HEK293 (cell line): ENCODE measurements around the gene TRPV6.

ENCODE experiments used
- BCL11A ChIP-seq: fragments of 450-650 bp; formaldehyde crosslinking; IDR thresholded peaks from 2 replicates; pipeline ENCODE4 v1.5.1; 2016; ENCODE audit warnings: low read depth, missing biosample characterization, missing genetic modification characterization
- MEIS1 ChIP-seq: sonication (generic); formaldehyde crosslinking; IDR thresholded peaks from 2 replicates; pipeline ENCODE4 v1.8.1; 2022; ENCODE audit warnings: missing genetic modification reagents, mild to moderate bottlenecking, borderline replicate concordance
- TCF7L2 ChIP-seq: IDR thresholded peaks from 2 replicates; pipeline ENCODE4 v1.6.1; 2011; ENCODE audit warnings: low read depth, mild to moderate bottlenecking, inconsistent platforms, low read length, moderate library complexity, borderline replicate concordance
- ZBTB17 ChIP-seq: fragments of 450-650 bp; formaldehyde crosslinking; IDR thresholded peaks from 2 replicates; pipeline ENCODE4 v1.5.1; 2016; ENCODE audit warnings: missing biosample characterization, missing genetic modification characterization
- ZBTB21 ChIP-seq: fragments of 450-650 bp; formaldehyde crosslinking; IDR thresholded peaks from 2 replicates; pipeline ENCODE4 v1.5.1; 2017; ENCODE audit warnings: missing biosample characterization, missing genetic modification characterization
- ZBTB7A ChIP-seq: fragments of 450-650 bp; formaldehyde crosslinking; IDR thresholded peaks from 2 replicates; pipeline ENCODE4 v1.5.1; 2016; ENCODE audit warnings: low read depth, missing biosample characterization, missing genetic modification characterization
- ZNF248 ChIP-seq: fragments of 450-650 bp; formaldehyde crosslinking; IDR thresholded peaks from 2 replicates; pipeline ENCODE4 v1.5.1; 2017; ENCODE audit warnings: missing biosample characterization, missing genetic modification characterization
- ZNF274 ChIP-seq, 2 experiments: fragments of 200-500 bp in 1 of 2; fragments of 450-650 bp in 1 of 2; sonication (Bioruptor generic) in 1 of 2; formaldehyde crosslinking in 1 of 2; IDR thresholded peaks; 2 replicates each; pipeline versions ENCODE4 v1.5.1 to v1.6.1; 2014 to 2016; ENCODE audit warnings: borderline replicate concordance in 1 of 2, inconsistent platforms in 1 of 2, low read length in 1 of 2, missing biosample characterization in 1 of 2, missing genetic modification characterization in 1 of 2
- ZNF341 ChIP-seq: fragments of 450-650 bp; formaldehyde crosslinking; IDR thresholded peaks from 2 replicates; pipeline ENCODE4; 2016; ENCODE audit warnings: low read depth, missing biosample characterization, missing genetic modification characterization
- ZNF529 ChIP-seq: fragments of 450-650 bp; formaldehyde crosslinking; IDR thresholded peaks from 2 replicates; pipeline ENCODE4 v1.5.1; 2017; ENCODE audit warnings: missing genetic modification characterization, missing biosample characterization; ENCODE audit not compliant: insufficient replicate concordance
- ZNF610 ChIP-seq: fragments of 450-650 bp; formaldehyde crosslinking; IDR thresholded peaks from 2 replicates; pipeline ENCODE4 v1.5.1; 2016; ENCODE audit warnings: missing biosample characterization, missing genetic modification characterization, borderline replicate concordance
- ZNF658 ChIP-seq: fragments of 450-650 bp; formaldehyde crosslinking; IDR thresholded peaks from 2 replicates; pipeline ENCODE4; 2016; ENCODE audit warnings: missing biosample characterization, missing genetic modification characterization
- ZNF707 ChIP-seq: fragments of 450-650 bp; formaldehyde crosslinking; IDR thresholded peaks from 2 replicates; pipeline ENCODE4 v1.5.1; 2016; ENCODE audit warnings: missing biosample characterization, missing genetic modification characterization
- TF ChIP-seq, protein P1 (sequence below): fragments of 450-650 bp; formaldehyde crosslinking; IDR thresholded peaks from 2 replicates; pipeline ENCODE4 v1.5.1; 2016; ENCODE audit warnings: missing biosample characterization, missing genetic modification characterization

DNA sequence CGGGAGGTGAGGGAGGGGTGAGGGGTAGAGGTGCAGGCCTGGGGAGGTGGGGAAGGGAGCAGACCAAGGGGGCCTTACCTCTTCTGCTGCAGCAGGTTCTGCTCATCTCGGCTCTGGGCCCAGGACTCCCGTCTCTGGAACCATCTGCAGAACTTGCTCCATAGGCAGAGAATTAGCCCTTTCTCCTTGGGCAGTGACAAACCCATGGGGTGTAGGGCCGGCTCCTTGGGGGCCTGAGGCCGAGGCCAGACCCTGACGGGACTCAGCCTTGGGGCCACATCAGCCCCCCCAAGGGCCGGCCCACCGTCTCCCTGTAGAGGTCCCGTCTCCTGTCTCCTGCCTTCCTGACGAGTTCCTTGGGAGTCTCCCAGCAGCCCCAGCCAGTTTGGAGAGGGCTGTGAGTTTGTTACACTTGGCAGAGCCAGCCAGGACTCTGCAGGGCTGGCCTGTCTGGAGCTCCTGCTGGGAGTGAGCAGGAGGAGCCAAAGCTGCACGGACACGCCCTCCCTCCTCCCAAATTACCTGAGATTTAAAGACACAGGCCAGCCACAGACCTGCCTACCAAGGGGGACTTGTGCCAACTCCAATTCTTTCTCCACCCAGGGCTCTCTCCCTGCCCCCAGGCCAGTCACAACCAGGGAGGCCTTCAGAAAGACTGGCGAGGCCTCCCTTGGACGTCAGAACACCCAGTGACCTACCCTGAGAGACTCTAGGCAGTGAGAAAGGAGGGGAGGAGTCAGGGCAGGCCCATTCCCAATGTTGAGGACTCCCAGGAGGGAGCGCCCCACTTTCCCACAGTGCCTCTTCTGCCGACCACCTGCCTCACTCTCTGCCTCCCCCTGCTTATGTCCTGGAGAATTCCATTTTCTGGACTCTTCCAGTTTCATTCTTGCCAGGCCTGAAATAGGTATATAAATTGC, at the start of gene TRPV6:
- TF ChIP-seq ZNF248 (no peak), ZNF274 (IDR thresholded peaks at IDR 0.05; ENCODE audit: low read length) (no peak), ZNF274 (tag by site-specific recombination; IDR thresholded peaks at IDR 0.05; ENCODE audit: borderline replicate concordance) (no peak), TCF7L2 (no peak), ZNF658 (tag by site-specific recombination) (no peak), ZNF341 (tag by site-specific recombination) (no peak), MEIS1 (CRISPR knock-in tag) (no peak), ZNF610 (tag by site-specific recombination) (no peak), BCL11A (tag by site-specific recombination) (no peak), ZNF529 (tag by site-specific recombination) (no peak), ZNF707 (tag by site-specific recombination) (no peak), ZBTB17 (tag by site-specific recombination) (no peak), ZBTB7A (no peak), ZBTB21 (tag by site-specific recombination) (no peak)
- TF ChIP-seq, protein P1, sequence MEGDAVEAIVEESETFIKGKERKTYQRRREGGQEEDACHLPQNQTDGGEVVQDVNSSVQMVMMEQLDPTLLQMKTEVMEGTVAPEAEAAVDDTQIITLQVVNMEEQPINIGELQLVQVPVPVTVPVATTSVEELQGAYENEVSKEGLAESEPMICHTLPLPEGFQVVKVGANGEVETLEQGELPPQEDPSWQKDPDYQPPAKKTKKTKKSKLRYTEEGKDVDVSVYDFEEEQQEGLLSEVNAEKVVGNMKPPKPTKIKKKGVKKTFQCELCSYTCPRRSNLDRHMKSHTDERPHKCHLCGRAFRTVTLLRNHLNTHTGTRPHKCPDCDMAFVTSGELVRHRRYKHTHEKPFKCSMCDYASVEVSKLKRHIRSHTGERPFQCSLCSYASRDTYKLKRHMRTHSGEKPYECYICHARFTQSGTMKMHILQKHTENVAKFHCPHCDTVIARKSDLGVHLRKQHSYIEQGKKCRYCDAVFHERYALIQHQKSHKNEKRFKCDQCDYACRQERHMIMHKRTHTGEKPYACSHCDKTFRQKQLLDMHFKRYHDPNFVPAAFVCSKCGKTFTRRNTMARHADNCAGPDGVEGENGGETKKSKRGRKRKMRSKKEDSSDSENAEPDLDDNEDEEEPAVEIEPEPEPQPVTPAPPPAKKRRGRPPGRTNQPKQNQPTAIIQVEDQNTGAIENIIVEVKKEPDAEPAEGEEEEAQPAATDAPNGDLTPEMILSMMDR (tag by site-specific recombination), result no peak
